ENCODE data around the gene CDK14.

Gene CDK14

DNA sequence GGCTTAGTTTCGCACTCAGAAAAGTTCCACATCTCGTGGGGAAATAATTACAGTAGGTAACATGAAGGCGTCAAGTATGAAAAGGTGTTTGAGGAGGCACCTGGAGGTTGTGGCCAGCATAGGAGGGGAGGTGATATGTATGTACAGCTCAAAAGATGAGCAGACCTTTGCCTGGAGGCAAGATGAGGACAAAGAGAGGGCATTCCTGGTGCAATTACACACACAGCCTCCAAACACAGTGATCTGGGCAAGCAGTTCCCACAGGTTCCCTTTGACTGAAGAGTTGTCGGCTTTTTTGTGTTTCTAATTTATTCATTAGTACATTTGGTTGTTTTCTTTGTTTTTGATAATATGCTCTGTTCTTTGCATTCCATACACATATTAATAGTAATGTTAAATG lies 46.9 kb downstream of the CDK14 start:
- DNase-seq (ENCODE audit: low spot score): no peak

GRCh38 chr7:90645784-90646183 lies 49.7 kb downstream of the CDK14 start:
- no peak for DNase-seq (ENCODE audit: low spot score)

GRCh38 chr7:90648107-90648506 lies 52.0 kb downstream of the CDK14 start:
- DNase-seq (ENCODE audit: low spot score): no peak

GRCh38 chr7:90648834-90649233 lies 52.7 kb downstream of the CDK14 start:
- no peak for DNase-seq (ENCODE audit: low spot score)

DNA sequence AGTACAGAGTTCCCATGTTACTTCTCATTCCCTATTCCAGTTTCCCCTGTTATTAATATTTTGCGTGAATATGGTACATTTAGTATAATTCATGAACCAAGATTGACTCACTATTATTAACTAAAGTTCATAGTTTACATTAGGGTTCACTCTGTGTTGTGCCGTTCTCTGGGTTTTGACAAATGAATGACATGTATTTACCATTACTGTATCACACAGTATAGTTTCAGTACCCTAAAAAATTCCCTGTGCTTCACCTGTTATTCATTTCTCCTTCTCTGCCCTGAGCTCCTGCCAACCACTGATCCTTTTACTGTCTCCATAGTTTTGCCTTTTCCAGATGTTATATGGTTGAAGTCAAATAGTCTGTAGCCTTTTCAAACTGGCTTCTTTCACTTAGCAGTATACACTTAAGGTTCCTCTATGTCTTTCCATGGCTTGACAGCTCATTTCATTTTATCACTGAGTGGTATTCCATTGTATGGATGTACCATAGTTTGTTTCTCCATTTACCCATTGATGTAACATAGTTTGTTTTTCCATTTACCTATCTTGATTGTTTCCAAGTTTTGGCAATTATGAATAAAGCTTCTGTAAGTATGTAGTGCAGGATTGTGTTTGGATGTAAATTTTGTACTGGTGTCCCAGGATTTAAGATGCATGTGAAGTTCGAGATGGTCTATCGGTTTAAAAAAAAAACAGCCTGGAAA lies 58.8 kb downstream of the CDK14 start:
- DNase-seq (ENCODE audit: low spot score): no peak

GRCh38 chr7:90655566-90655965 lies 59.4 kb downstream of the CDK14 start:
- DNase-seq (ENCODE audit: low spot score): no peak

DNA sequence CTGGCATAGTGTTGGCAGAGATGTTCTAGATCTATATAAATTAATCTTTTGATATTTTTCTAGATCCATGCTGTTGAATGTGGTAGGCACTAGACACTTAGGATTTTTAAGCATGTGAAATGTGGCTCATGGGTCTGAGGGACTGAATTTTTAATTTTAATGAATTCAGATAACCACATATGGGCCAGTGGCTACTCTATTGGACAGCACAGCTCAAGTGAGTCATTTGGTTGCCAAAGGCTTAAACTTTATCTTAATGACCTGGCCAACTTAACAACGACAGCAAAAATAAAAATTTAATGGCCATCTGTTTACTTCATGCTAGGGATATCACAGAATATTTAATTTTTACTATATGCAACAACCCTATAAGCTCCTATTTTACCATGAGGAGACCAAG lies 61.4 kb downstream of the CDK14 start:
- no peak for DNase-seq (ENCODE audit: low spot score)

GRCh38 chr7:90660100-90660499 lies 64.0 kb downstream of the CDK14 start:
- DNase-seq (ENCODE audit: low spot score): no peak

GRCh38 chr7:90660819-90661218 lies 64.7 kb downstream of the CDK14 start:
- DNase-seq (ENCODE audit: low spot score): no peak

GRCh38 chr7:90661290-90662151 lies 65.4 kb downstream of the CDK14 start:
- DNase-seq (ENCODE audit: low spot score): no peak

DNA sequence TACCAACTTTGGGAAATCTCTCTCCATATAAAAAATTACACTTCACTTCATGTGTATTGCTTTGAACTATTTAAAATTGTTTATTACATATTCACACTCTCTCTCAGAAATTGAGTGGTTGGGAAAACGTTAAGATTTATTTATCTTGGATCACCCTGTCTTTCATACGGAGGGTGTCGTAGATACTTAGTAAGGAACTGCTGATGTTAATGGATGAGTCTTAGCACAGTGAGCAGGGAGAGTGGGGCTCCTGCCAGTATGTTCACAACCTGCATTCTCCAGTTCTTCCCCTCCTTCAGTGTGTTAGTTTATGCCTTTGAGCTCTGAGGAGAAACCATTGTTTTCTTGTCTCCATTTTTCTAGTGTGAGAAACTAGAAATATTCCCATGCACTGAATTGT lies 67.1 kb downstream of the CDK14 start:
- no peak for DNase-seq (ENCODE audit: low spot score)

GRCh38 chr7:90666186-90666585 lies 70.1 kb downstream of the CDK14 start:
- no peak for DNase-seq (ENCODE audit: low spot score)

- no peak for DNase-seq (ENCODE audit: low spot score)
Measured at GRCh38 chr7:90668992-90669391, 72.9 kb downstream of the CDK14 start.

- no peak for DNase-seq (ENCODE audit: low spot score)
Measured at GRCh38 chr7:90669492-90669891, 73.4 kb downstream of the CDK14 start.

DNA sequence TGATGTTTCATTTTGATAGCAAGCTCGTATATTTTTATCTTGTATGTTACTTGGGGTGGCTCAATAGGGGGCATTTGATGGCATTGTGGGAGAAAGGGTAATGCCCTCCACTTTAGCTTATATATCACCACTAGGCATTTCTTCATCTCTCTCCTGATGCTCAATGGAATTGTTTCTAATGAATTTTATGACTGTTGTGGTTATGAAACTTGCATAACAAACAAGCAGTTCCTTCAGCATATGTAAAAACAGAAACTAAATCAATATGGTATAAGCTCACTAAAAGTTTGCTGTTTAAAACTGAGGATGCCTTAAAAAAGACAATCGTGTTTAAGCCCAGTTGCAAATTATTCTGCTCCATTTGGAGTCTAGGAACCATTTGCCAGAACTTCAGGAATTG lies 75.5 kb downstream of the CDK14 start:
- no peak for DNase-seq (ENCODE audit: low spot score)

DNA sequence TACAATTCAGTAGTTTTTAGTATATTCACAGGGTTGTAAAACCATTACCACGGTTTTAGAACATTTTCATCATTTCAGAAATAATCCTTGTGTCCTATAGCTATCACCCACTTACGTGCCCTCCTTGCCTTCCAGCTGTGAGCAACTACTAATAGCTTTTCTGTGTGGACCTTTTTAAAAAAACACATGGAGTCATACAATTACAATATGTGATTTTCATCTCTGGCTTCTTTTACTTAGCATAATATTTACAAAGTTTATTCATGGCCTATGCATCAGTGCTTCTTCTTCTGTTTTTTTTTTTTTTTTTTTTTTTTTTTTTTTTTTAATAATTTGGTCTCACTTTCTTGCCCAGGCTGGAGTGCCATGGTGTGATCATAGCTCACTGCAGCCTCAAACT lies 76.1 kb downstream of the CDK14 start:
- DNase-seq (ENCODE audit: low spot score): no peak

DNA sequence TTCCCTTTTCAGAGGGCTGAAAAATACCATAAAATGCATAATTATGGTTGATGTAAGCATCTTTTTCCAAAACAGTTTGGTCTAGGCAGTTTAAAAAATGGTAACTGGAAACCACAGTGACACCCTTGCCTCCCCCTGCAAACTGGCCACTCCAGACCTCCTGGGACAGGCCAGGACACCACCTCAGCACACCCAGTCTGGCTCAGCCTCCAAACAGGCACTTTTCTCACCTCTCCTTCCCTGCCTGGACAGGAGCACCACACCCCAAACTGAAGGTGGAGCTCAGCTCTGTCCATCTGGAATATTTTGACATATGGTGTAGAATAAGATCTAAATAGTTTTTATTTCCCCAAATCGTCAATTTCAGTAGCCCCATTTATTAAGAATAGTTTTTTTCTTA lies 78.5 kb downstream of the CDK14 start:
- DNase-seq (ENCODE audit: low spot score): no peak

GRCh38 chr7:90675982-90676381 lies 79.9 kb downstream of the CDK14 start:
- no peak for DNase-seq (ENCODE audit: low spot score)

DNA sequence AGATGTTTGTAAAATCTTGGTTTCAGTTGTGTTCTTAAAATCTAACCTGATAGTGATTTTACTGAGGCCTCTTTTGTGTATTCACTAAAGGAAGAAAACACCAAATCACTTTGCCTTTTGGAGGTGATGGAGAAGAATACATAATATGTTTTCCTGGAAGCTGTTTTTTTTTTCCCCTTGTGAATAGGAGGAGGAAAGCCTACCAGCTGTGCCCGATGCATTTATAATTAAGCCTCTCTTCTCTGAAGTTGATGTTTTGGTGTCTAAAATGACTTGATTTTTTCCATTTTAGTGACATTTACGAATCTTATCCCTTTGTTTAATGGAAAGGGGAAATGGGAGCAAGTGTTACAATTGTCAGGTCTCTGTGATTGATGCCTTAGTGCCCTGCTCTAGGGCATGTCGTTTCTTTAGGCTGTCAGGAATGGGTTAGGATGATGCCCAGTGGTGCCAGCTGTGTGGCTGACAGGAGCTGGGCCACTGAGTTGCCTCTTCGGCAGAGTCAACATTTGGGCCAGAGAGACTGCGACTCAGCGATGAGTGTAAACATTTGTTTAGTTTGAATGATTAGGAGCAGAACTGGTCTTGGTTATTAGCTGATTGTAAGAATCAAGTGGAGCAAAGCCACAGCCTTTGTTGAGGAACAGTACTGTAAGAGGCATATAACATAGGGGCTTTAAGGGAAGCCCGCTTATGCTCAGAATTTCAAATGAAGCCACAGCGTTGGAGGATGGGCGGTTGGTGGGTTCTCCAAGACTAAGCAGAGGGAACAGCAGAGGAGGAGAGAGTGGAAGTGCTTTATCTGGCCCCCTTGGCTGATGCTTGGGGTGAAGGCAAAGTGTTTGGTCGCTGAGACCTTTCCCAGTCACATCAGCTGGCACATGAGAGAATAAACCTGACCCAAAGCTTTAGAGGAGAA lies 81.6 kb downstream of the CDK14 start:
- DNase-seq (ENCODE audit: low spot score): no peak

DNA sequence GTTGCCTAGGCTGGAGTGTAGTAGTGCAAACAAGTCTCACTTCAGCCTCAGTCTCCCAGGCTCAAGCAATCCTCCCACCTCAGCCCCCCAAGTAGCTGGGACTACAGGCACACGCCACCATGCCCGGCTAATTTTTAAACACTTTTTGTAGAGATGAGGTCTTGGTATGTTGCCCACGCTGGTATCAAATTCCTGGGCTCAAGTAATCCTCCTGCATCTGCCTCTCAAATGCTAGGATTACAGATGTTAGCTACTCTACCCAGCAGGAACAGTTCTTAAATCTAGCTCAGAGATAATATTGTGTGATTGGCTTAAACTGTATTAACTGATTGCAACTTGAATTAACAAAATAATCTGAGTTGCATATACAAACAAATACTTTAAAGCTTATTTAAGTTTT lies 82.9 kb downstream of the CDK14 start:
- no peak for DNase-seq (ENCODE audit: low spot score)

GRCh38 chr7:90680484-90680883 lies 84.4 kb downstream of the CDK14 start:
- DNase-seq (ENCODE audit: low spot score): no peak

GRCh38 chr7:90681336-90682022 lies 85.4 kb downstream of the CDK14 start:
- no peak for DNase-seq (ENCODE audit: low spot score)
